GM18870 (cell line): ENCODE measurements around the gene PPP1R12B.
"Not testable (repeated sequence)": the region's sequence is repeated elsewhere in the genome, so short reads cannot be mapped to it uniquely, and the experiment has no call there.

Experiments
- ATAC-seq: cut with Tn5 transposase; IDR thresholded peaks from one replicate; pipeline ENCODE4 v1.9.1; 2021; ENCODE audit warnings: moderate library complexity; ENCODE audit not compliant: unreplicated experiment

The PPP1R12B gene

GRCh38 chr1:202625416-202626360, 277.2 kb downstream of the PPP1R12B start:
- no peak for ATAC-seq

- ATAC-seq, result not testable (repeated sequence)
Measured at GRCh38 chr1:202627036-202627435, 278.5 kb downstream of the PPP1R12B start.

GRCh38 chr1:202627841-202628565, 279.5 kb downstream of the PPP1R12B start:
- no peak for ATAC-seq

- no peak for ATAC-seq
Measured at GRCh38 chr1:202628646-202629215, 280.2 kb downstream of the PPP1R12B start.

DNA sequence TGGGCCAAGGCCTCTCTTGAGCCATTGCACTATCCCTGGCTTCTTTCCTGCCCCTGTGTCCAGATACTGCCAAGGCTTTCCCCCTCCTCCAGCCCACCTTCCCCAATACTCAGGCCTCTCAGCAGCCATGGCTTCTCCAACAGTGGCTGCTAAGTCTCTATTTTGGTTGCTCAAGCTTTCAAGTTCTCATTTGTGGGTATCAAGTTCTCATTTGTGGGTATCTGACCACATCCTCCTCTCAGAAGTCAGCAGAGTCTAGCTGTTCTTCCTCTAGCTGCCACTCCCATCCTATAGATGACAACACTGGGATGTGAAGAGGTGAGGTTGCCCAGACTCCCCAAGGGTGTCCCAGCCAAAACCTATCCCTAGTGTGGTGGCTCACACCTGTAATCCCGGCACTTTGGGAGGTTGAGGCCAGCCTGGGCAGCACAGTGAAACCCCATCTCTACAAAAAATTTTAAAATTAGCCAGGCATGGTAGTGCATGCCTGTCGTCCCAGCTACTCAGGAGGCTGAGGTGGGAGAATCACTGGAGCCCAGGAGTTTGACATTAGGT, 280.8 kb downstream of the PPP1R12B start:
- peak; percentile 82 for ATAC-seq

GRCh38 chr1:202630096-202630495, 281.6 kb downstream of the PPP1R12B start:
- not testable (repeated sequence) for ATAC-seq

DNA sequence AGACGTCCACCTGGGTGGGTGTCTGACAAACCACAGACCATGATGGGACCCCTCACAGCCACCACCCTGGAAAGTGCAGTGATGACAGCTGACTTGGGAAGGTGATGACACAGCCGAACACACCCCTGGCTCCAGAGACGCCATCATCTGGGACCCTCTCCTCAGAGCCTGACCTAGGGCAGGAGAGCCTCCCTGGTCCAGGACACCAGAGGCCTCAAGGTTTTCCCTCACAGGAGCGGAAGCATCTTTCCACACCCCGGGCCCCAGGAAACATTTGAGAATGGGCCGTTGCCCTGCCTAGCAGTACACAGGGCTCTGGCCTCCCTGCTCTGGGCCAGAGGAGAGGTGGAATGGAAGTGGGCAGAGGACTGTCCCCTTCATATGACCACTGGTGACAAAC, 282.0 kb downstream of the PPP1R12B start:
- no peak for ATAC-seq

DNA sequence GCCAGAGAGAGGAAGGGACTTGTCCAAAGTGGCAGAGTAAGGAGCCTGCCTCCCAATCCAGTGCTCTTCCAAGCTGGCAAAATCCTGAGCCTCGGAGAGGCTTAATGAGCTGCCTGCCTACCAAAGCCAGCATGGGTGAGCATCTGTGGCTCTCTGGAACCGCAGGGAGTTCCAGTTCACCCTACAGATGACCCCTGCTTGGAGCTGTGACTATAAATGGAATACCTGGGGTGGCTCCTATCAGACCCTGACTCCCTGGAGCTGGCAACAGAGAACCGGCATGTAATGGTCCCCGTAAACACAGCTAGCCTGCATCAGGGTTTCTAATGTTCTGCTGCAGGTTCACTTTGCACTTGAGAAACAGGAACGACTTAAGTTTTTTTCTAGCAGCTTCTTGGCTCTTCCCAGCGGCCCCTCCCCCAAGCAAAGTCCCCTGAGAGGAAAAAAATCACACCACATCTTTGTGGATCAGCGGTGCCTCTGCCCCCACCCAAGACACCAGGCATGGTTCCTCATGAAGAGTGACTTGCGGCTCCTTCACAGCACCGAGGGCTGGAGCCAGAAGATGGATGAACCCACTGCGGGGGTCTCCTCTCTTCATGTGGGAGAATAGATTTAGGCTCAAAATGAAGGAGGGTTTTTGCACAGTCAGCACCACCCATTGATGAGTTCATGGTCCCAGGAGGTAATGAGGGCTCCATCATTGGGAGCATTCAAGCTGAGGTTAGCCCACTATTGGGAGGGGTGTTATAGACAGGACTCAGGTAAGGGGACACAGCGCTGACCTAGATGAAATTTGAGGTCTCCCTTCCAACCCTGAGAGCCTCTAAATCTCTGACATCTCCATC, 282.8 kb downstream of the PPP1R12B start:
- ATAC-seq, result no peak

- no peak for ATAC-seq
Measured at GRCh38 chr1:202632241-202632640, 283.7 kb downstream of the PPP1R12B start.

GRCh38 chr1:202636171-202636570, 287.7 kb downstream of the PPP1R12B start:
- not testable (repeated sequence) for ATAC-seq

- not testable (repeated sequence) for ATAC-seq
Measured at GRCh38 chr1:202637321-202638018, 289.0 kb downstream of the PPP1R12B start.

DNA sequence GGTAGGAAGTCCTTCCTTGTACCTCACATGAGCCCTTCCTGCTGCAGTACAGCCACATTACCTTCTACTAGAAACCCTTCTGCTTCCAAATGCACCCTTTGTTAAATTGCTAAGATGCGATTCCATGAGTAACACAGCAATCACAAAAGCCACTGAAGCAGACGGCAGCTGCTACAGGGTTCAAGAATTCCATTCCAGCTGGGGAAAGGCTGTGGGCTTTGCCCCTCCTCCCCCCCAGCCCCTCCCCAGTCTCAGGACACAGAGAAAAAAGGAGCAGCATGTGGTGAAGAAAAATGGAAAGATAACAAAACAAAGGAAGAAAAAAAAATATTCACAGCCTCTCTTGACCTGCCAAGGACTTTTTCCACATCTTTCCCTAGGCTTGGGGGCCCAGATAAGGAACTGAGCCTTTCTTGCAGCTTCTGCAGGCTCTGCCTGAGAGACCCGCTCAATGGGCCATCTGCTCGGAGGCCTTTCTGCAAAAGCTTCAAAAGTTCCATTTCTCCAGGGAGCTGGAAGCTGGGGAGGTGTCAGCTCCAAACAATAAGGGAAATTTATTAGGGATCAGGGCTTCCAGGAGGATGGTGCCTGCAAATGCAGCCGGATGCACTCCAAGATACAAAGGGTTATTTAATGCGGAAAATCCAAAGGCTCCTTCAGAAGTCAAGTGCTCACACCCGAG, 289.7 kb downstream of the PPP1R12B start:
- no peak for ATAC-seq

- not testable (repeated sequence) for ATAC-seq
Measured at GRCh38 chr1:202638701-202639305, 290.3 kb downstream of the PPP1R12B start.

GRCh38 chr1:202639500-202639899, 291.0 kb downstream of the PPP1R12B start:
- ATAC-seq, result no peak

DNA sequence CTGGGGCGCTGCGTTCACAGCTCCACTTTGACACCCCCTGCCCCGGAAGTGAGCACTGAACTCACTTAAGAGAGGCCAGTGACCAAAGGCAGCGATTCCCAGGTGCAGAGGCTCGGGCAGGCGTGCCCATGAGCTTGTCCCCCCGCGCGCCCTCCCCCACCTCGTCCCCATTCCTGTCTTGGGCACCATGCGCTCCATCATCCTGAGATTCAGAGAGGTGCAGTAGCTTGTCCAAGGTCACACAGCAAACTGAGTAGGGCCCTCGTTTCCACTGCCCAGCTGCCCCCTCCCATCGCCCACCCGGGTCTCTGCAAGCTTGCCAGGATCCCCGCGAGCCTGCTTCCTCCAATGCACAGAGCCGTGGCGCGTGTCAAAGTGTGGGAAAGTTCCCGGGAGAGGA, 293.7 kb downstream of the PPP1R12B start:
- no peak for ATAC-seq
